Activated CD8-positive, alpha-beta memory T cell treated with anti-CD3 and anti-CD28 coated beads for 4 hours (primary cell): ENCODE measurements around the gene ZNF362.

Source experiments
- DNase-seq, 2 donors: peaks; one replicate each; pipeline ENCODE4 v3.0.0-alpha.2; 2020; ENCODE audit warnings: low read depth in 2 of 2

Gene ZNF362

DNA sequence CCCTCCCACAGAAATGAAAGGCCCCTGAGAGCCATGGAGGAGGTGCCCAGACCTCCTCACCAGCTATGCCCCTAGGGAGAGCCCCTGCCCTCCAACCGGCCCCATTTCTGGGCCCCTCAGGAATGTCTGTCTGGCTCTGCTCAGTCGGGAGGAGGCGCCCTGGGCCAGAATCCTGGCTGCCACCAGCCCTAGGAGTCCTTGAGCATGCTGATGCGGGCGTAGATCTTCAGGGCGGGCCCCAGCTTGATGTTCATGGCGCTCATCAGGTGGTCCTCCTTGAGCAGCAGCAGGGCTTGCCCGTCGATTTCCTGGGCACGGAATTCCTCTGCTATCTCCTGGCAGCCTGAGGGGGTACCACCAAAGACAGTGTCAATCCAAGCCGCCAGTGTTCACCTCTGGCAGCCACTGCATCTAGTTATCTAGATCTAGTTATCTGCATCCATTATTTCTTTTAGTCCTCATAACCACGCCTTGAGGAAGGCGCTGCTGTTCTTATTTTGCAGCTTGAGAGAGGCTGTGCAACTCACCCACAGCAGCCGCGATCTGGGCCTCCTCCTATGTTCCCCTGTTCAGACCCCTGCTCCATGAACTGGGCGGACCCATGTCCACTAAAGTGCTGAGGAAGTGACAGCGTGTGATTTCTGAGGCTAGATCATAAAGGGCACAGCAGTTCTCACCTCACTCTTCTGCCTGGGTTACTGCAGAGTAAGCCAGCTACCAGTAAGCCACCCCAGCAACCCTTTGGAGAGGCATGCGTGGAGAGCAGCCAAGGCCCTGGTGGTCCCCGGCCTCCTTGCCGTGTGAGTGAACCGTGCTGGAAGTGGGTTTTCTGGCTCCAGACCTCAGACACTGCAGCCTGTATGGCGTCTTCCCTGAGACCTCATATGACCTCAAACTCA, 68.6 kb downstream of the ZNF362 start:
- no peak for DNase-seq

DNA sequence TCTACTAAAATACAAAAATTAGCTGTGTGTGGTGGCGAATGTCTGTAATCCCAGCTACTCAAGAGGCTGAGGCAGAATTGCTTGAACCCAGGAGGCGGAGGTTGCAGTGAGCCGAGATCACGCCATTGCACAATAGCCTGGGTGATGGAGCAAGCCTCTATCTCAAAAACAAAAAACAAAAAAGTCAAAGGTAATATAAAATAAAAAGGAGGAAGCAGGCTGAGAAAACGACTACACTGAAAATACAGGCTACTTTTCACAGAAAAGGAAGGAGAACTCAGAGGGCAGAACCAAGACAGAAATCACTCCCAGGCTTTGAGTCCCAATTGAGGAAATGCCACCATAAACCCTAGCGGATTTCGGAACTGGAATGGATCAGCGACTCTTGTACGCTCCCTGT, 70.5 kb downstream of the ZNF362 start:
- DNase-seq, result no peak

DNA sequence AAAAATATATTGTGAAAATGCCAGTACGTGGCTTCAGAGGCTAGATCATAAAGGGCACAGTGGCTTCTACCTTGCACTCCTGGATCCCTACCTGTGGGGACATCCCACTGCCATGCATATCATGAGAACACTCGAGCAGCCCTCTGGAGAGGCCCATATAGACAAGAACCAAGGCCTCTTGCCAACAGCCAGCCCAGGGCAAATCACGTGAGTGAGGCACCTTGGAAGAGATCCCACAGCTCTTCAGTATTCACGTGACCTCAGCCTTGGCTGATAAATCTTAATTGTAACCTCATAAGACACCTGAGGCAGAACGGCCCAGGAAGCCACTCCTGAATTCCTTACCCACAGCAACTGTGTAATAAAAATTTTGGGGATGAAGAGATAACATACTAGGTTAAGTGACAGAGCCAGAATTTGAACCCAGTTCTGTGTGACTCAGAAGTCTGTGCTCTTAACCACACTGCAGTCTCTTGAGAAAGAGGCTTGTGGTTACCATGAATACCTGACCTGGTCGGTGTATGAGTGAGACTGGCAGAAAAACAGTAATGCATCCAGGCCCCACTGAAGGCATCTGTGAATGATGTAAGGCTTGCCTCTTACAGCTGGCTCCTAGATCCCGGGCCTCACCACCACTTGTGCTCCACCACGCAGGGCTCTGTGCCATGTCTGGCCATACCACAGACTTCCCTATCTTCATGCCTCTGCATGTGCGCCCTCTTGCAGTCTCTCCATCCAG, 71.5 kb downstream of the ZNF362 start:
- no peak for DNase-seq

DNA sequence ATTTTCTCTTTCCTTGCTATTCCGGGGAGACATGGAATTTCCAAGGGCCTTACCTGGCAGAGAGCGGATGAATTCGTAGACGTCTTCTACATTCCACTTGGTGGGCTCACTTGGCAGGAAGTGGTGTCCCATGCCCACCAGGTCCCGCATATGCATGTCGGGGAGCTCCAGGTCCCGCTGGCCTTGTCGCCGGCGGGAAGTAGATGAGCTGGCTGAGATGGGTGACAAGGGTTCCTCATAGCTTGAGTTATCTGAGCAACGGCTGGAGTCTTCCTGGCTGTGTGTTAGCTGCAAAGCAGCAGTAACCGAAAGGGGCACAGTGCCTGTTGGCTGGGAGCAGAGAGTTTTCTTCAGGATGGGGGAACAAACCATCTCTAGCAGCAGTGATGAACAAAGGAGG, 72.5 kb downstream of the ZNF362 start:
- no peak for DNase-seq

GRCh38 chr1:33329600-33330305, 73.5 kb downstream of the ZNF362 start:
- no peak for DNase-seq

DNA sequence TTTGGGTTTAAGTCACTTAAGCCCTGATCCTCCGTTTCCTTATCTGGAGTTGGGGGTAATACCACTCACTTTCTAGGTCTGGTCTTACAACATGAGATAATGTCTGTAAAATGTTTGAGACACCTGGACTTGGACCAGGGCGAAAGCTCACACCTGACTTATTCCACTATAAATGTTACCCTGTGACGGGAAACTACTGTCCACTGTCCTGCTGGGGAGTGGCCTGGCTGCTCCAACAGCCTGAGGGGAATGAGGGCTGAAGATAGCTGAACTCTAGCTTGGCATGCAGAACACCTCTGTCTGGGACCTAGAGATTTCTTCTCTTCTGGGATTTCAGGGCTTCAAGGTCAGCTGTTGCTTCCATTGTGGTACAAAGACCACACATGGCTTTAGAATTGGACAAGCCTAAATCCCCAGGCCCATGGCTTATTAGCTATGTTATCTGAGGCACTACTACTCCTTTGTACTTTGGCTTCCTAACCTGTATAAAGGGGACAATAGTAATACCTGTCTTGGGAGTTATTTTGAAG, 74.1 kb downstream of the ZNF362 start:
- DNase-seq, result no peak

DNA sequence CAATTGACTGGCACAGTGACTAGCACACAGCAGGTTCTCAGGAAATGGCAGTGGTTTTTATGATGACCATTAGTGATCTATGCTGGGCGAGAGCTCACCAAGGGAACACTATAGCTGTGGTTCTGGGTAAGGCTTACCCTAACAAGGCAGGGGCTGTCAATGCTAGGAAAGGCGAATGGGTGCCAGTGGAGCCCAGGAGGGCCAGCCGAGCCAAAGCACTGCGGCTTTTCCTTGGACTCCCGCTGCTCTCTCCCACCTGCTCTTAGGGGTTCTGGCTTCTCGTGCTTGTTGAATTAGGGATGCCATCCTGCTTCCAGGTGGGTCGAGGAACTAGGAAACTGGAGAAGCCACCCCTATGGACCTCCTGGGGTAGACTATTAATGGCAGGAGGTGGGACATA, 74.6 kb downstream of the ZNF362 start:
- no peak for DNase-seq

- DNase-seq, result no peak
Observed at GRCh38 chr1:33331444-33332356, 75.4 kb downstream of the ZNF362 start.

- DNase-seq, result no peak
Observed at GRCh38 chr1:33332357-33332789, 76.1 kb downstream of the ZNF362 start.

DNA sequence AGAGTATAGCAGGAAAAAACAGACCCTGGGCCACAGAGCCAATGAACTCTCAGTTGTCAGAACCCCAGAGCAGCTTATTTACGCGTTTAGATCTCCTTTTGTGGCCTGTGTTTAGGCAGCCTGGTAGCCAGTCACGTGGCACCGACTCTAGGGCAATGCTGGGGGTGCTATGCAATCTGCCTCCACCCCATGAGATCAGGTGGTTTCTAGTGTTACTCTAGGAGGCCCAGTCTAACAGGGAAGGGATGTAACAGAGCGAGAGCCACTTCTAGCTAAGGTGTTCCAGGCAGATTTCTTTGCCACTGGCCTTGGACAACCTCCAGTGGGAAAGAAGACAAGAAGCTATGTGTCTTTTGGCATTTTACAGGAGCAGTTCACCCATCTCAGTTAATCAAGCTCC, 76.6 kb downstream of the ZNF362 start:
- DNase-seq, result no peak

GRCh38 chr1:33334081-33334552, 77.8 kb downstream of the ZNF362 start:
- DNase-seq, result no peak

GRCh38 chr1:33335020-33335419, 78.7 kb downstream of the ZNF362 start:
- no peak for DNase-seq

GRCh38 chr1:33336580-33336979, 80.3 kb downstream of the ZNF362 start:
- DNase-seq, result no peak

DNA sequence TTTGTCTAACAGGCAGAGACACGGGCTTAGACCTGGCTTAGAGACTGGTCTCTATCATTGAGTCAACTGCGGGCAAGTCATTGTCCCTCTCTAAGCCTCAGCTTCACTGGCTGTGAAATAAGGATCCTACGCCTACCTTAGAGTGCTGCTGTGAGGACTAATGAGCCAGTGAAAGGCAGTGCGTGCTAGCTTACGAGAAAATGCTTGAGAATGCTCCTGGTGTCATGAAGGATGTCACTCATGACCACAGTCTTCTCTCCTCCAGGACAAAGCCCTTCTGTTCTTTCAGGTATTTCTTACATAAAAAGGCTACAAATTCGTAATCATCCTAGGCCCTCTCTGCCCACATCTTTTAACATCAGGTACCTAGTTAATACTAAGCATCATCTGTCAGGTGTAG, 81.1 kb downstream of the ZNF362 start:
- DNase-seq, result no peak

- DNase-seq, result no peak
Observed at GRCh38 chr1:33338048-33338439, 81.8 kb downstream of the ZNF362 start.

DNA sequence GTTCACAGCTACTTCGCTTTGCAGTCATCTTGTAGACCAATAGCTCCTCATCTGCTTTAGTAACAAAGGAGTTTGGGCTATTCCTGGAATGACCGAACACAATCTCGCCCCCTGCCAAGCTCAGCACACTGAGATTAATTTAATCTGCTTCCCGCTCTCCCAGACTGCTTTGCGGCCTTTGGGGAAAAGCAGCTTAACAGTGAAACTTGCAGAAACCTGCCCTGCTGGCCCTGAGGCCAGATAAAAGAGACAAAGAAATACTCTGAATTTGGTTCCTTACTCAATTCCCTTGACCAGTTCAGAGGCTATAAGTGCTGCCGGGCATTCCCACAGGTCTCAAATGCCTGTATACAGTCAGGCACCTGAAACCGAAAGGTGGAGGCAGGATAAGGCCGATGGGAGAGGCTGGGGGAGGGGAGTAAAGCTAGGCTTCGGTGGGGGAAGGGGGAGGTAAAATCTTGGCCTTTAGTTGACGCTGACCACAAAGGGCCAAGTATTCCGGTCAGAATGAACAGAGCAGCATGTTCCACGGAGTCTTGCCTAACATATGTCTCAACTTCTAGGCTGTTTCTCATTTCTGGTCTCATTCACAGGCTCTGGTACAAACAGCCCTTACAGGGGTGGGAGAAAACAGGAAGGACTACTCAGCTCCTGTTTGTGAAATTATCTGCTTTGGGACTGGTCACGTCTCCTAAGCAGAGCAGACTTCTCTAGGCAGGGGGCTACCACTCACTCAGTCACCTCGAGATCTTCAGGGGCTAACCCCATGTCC, 82.3 kb downstream of the ZNF362 start:
- DNase-seq, result no peak

GRCh38 chr1:33339413-33339812, 83.1 kb downstream of the ZNF362 start:
- no peak for DNase-seq

DNA sequence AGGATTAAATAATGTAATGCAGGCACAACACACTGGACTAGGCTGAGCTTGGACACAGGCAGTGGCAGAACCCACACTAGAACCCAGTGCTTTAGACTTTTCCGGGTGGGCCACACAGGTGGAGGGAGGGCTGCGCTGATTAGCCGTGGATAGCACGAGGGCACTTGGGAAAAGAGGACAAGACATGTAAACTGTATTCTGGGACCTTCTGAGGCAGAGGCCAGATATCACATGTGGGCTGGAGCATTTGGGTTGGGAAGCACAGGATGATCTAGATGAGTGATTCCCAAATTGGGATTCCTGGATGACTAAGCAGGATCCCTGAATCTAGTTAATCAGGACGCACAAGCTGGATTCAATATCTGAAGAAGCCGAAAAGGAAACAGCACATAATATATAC, 84.9 kb downstream of the ZNF362 start:
- no peak for DNase-seq

DNA sequence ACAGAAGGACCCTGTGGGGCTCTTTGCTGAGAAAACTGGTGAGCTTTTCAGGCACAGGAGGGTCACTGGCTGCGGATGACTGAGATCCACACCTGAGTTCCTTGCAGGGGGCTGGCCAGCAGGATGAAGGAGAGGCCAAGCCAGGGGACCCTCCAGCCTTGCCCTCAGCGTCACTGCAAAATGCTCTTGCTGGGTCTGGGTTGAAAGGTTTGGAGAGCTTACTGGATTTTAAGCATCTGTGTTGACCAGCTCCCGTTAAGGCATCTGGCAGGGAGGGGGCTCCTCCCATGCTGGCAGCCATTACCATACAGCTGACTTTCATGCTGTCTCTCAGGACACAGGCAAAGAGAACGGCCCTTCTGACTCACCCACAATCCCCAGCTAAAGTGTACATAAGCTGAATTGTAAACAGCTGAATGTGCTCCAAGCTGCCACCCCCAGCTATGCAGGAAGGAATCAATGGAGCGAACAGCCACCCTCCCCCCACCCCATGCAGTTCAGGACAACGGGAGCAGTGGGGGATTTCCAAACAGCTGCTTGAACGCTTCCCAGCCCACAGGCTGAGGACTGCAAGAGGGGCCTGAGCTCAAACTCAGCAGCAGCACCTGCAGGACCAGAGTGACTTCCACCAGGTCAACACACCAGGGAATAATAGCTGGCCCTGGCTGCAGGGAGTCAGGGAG, 85.9 kb downstream of the ZNF362 start:
- DNase-seq, result no peak

- no peak for DNase-seq
Observed at GRCh38 chr1:33343539-33343938, 87.2 kb downstream of the ZNF362 start.
